ENCODE results near the gene PLXNA3. TPM values are rescaled to one million over a fixed set of nuclear protein-coding genes. Genes with fewer than 3 reads are reported as not detected.

Gene PLXNA3
- total RNA-seq, 1 experiment from 2014 or later = 1.9 TPM

DNA sequence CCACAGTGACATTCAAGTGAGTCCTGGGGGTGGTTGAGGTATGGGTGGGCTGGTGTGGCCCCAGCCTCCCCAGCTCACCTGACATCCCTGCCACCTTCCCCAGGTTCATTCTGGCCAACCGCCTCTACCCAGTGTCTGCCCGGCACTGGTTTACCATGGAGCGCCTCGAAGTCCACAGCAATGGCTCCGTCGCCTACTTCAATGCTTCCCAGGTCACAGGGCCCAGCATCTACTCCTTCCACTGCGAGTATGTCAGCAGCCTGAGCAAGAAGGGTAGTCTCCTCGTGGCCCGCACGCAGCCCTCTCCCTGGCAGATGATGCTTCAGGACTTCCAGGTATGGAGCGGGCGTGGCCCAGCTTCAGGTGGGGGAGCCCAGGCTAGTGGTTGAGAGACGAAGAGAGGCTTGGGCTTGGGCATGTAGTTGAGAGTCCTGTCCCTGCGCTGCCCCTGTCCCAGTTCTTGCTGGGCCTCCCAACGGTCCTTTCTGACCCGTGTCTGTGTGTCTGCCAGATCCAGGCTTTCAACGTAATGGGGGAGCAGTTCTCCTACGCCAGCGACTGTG, 22.8 kb upstream of the PLXNA3 start:
- DNase-seq (ENCODE audit: low spot score) = no peak

DNA sequence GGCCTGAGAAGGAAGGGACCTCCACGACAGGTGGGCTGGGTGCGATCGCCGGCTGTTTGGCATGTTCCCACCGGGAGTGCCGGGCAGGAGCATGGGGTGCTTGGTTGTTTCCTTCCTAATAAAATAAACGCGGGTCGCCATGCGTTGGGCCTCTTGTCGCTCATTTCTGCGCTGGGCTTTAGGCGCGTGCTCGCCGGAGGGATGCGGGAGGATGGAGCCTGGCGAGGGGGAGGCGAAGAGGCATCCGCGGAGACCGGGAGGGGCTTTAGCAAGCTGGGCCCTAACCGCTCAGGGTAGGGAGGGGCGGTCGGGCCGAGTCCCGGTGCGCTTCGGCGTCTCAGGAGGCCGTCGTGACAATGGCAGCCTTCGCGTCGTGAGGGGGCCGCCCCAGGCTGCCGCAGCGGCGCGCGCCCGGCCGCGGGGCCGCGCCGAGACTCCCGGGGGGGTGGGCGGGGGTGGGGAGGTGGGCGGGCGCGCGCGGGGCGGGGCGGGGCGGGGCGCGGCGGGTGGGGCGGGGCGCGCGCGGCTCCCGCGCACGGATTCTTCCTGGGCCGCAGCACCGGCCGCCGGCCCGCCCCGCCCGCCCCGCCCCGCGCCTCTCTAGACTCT, 21.6 kb upstream of the PLXNA3 start:
- no peak for DNase-seq (ENCODE audit: low spot score)

DNA sequence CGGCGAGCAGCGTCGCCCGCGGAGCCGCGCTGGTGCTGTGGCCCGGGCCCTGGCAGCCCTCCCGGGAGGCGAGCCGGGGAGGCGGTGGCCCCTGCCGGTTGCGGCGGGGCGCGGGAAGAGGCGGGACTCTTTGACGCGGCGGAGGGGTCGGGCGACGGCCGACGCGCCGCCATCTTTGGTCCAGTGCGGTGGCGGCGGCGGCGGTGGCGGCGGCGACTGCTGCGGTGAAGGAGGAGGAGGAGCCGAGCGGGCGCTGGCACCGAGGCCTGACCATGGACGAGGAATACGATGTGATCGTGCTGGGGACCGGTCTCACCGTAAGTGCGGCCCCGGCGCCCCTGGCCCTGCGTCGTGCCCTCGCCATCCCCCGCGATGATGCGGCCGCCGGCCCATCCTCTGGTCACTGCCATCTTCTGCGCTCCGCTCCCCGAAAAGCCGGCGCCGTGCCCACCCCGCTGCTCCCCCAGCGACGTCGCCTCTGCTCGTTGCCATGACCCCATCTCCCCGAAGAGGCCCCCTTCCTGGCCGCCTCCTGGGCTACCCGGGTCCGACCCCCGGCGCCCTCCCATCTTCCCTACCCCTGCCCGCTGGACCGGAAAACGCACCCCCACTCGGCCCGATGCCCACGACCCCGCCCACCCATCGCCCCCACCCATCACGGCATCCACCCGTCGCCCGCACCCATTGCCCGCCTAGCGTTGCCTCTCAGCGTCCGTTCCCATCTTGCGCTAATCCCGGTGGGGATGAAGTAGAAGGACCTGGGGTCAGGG, 20.9 kb upstream of the PLXNA3 start, which contains the start of gene GDI1:
GDI1 (plus strand) TSS at position 172 of the 770 bp plus-strand sequence; CDS start at position 273, 101 bp downstream.
- no peak for DNase-seq (ENCODE audit: low spot score)

- no peak for DNase-seq (ENCODE audit: low spot score)
Observed at GRCh38 chrX:154437971-154438893, 19.8 kb upstream of the PLXNA3 start.

- DNase-seq (ENCODE audit: low spot score) = no peak
Observed at GRCh38 chrX:154439841-154440240, 18.2 kb upstream of the PLXNA3 start.

DNA sequence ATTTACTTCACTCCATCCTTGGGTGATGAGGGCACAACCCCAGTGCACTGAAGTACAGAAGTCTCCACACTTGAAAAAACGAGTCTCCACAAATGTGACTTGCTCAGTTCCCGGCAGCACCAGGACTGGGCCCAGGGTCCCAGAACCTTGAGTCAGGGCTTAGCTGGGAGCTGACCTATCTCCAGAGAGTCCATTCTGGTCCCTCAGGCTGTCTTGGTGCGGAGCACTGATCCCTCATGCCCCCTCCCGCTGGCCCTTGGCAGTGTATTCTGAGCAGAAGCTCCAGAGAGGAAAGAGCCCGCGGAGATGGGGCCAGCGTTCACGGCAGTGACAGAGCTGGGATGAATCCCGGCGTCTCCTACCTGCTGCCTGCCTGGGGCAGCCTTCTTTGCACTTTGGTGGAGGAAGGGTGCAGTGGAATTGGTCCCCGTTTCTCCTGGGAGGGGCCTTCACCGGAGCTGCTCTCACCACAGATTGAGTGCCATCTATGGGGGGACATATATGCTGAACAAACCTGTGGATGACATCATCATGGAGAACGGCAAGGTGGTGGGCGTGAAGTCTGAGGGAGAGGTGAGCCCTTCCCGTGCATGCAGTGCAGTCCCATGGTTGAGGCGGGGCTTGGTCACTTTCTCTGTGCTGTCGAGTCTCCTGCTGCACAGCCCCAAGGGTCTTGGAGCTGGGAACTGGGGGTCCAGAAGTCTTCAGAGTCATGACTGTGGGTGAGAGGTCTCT, 17.3 kb upstream of the PLXNA3 start:
- DNase-seq (ENCODE audit: low spot score) = no peak

DNA sequence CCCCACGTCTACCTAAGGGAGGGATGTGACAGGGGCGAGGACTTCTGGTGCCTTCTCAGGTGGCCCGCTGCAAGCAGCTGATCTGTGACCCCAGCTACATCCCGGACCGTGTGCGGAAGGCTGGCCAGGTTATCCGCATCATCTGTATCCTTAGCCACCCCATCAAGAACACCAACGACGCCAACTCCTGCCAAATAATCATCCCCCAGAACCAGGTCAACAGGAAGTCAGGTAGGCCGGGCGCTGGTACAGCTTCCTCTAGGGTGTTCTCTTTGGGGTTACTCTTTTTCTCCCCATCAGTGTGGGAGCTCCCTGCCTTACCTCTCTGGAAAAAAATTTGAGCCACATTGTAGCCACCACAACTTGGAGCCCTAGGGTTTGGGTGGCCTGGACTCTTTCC, 16.5 kb upstream of the PLXNA3 start:
- DNase-seq (ENCODE audit: low spot score) = no peak

- no peak for DNase-seq (ENCODE audit: low spot score)
Observed at GRCh38 chrX:154441984-154442707, 15.9 kb upstream of the PLXNA3 start.

GRCh38 chrX:154443479-154443910, 14.6 kb upstream of the PLXNA3 start:
- DNase-seq (ENCODE audit: low spot score) = no peak

DNA sequence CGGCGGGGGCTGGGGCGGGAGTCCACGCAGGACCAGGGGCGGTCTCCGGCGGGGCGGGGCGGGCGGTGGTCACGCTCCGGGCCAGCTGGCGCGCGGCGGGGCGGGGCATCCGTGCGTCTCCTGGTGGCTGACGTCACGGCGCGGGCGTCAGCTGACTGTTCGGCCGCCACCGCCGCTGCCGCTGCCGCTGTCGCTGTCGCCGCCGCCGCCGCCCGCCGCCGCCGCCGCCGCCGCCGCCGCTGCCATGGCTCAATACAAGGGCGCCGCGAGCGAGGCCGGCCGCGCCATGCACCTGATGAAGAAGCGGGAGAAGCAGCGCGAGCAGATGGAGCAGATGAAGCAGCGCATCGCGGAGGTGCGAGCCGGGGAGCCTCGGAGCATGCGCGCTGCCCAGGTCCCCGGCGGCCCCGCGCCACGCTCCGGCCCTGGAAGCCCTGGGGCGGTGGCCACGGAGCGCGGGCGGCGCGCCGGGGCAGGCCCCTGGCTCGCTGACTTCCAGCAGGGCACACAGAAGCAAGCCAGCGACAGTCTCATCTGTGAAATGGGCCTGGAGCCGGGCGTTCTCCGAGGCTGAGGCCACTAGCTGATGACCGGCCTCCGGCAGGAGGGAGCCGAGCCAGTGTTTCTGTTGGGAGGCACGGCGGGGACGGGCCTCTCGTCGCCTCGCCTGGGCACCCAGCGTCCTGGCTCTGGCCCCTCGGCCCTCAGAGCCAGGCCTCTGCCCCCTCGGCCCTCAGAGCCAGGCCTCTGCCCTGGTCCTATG, 13.9 kb upstream of the PLXNA3 start, which contains the start of gene FAM50A:
FAM50A (plus strand) TSS at position 150 of the 763 bp plus-strand sequence; CDS start at position 245, 95 bp downstream.
- DNase-seq (ENCODE audit: low spot score) = peak; percentile 52

DNA sequence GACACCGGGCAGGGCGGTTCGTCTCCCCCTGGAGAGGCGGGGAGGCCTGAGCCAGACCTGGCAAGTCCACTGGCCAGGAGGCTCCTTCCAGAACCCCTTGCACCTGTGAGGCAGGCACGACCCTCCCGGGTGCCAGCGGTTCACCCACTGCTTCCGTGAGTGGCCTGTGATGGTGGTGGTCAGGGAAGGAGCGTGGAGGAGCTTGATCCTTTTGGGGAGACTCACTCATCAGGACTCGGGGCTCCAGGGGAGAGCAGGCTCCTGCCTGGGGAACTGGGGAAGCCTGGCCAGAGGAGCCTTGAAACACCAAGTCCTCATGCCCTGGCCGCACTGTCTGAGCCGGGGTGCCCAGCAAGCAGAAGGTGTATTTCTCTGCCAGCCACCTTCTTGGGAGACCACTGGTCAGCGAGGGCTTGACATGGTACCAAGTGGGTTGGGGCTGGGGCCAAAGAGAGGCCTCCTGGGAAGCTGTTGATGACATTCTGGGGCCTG, 13.3 kb upstream of the PLXNA3 start:
- no peak for DNase-seq (ENCODE audit: low spot score)

DNA sequence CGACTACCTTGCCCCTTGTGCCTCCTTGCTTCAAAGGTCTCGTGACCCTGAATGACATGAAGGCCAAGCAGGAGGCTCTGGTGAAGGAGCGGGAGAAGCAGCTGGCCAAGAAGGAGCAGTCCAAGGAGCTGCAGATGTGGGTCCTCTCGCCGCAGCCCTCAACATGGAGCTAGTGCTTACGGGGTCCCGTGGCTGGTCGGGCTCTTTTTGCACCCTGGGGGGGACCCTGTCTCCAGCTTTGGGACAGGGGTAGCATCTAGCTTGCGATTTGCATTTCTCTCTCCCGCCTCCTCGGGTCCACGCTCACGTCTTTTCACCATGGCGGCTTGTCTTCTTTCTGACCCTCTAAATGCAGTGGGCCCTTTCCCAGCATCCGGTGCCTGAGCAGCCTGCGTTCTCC, 12.3 kb upstream of the PLXNA3 start:
- no peak for DNase-seq (ENCODE audit: low spot score)

- no peak for DNase-seq (ENCODE audit: low spot score)
Observed at GRCh38 chrX:154446430-154446829, 11.7 kb upstream of the PLXNA3 start.

DNA sequence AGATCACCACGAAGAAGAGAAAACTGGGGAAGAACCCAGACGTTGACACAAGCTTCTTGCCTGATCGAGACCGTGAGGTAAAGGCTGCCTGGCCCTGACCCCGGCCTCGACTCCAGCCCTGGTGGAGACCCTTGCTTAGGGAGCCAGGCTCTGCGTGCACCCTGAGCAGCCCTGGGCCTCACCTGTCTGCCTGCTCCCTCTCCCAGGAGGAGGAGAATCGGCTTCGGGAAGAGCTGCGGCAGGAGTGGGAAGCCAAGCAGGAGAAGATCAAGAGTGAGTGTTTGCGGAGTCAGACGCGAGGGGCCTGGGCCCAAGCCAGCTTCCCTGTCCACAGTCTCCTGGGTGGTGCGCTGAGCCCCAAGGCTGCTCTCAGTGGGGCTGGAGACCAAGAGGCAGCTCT, 9.6 kb upstream of the PLXNA3 start:
- DNase-seq (ENCODE audit: low spot score) = no peak

DNA sequence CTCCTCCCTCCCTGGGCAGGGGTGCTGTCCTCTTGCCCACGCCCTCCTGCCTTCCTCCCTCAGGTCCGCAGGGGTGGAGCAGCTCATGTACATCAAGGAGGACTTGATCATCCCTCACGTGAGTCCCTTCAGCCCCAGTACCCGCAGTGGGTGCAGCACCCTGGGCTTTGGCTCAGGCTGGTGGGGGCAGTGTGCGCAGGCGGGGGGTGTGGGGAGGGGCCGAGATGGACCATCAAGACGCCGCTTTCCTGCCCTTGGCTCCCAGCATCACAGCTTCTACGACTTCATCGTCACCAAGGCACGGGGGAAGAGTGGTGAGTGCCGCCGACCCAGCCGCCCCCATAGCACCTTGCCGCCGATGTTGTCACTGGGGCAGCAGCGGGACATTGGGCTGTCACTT, 8.5 kb upstream of the PLXNA3 start:
- DNase-seq (ENCODE audit: low spot score) = no peak

GRCh38 chrX:154450312-154450711, 7.8 kb upstream of the PLXNA3 start:
- no peak for DNase-seq (ENCODE audit: low spot score)

GRCh38 chrX:154452823-154453222, 5.3 kb upstream of the PLXNA3 start:
- DNase-seq (ENCODE audit: low spot score) = no peak

DNA sequence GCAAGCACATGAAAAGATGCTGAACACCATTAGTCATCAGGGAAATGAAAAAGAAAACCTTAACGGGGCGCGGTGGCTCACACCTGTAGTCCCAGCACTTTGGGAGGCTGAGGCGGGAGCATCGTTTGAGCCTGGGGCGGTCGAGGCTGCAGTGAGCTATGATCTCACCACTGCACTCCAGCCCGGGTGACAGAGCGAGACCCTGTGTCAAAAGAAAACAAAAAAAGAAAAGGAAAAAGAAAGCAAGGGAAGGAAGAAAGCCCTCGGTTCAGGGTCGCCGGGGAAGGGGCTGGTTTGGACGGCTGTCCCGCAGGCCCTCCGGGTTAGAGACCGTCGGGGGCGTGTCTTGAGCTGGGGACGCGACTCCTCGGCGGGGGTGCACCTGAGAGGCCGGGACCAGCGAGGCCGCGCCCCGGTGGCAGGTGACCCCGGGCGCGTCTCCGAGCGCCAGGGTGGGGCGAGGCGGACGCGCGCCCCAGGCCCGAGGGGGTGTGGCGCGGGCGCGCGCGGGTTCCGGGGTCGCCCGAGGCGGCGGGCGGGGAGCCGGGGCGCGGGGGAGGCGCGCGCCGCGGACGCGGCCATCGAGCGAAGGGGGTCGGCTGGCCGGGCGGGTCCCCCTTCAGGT, 478 bp upstream of the PLXNA3 start:
- DNase-seq (ENCODE audit: low spot score) = no peak
